T-helper 2 cell treated with Interferon-gamma antibody and Interleukin-4, amounts not matched to agents 5 μg/mL and 100 μg/mL, for 36 hours (primary cell): Measurements from ENCODE around the gene IFNGR1.

Source experiments
- DNase-seq: peaks from one replicate; pipeline ENCODE4 v3.0.0; 2021; ENCODE audit warnings: low spot score
- H3K27ac Mint-ChIP-seq: one replicate; pipeline ENCODE4 v1.8.0; 2021; ENCODE audit warnings: mild to moderate bottlenecking, mixed read lengths
- H3K27me3 Mint-ChIP-seq: one replicate; pipeline ENCODE4 v1.8.0; 2021; ENCODE audit warnings: low read depth, mixed read lengths
- H3K36me3 Mint-ChIP-seq: one replicate; pipeline ENCODE4 v1.8.0; 2021; ENCODE audit warnings: low read depth, mixed read lengths
- H3K4me1 Mint-ChIP-seq: one replicate; pipeline ENCODE4 v1.8.0; 2021; ENCODE audit warnings: low read depth, mixed read lengths
- H3K4me3 Mint-ChIP-seq: one replicate; pipeline ENCODE4 v1.8.0; 2022; ENCODE audit warnings: mild to moderate bottlenecking, moderate library complexity, mixed read lengths
- H3K9me3 Mint-ChIP-seq: one replicate; pipeline ENCODE4 v1.8.0; 2021; ENCODE audit warnings: mixed read lengths

Gene IFNGR1

DNA sequence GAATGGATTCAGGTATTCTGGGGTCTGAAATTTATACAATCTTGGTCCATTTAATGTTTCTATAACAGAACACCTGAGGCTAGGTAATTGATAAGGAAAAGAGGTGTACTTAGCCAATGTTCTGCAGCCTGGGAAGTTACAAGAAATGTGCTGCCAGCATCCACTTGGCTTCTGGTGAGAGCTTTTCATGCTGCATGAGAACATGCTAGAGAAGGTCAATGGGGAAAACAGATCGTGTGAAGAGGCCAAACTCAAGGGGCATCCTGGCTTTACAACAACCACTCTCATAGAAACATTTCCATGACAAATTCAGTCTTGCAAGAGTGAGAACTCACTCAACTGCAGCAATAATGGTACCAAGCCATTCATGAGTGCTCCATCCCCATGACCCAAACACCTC, 62.5 kb downstream of the IFNGR1 start:
- H3K4me3 Mint-ChIP-seq = peak overlapping the region; percentile 16
- peaks cover 12% of the 10 kb centered on the region for H3K27me3 Mint-ChIP-seq
- H3K9me3 Mint-ChIP-seq = peaks cover 43% of the 10 kb centered on the region
- peaks cover 38% of the 10 kb centered on the region for H3K4me1 Mint-ChIP-seq
- no peak overlapping the region for H3K27ac Mint-ChIP-seq
- DNase-seq = no peak
- peaks cover 24% of the 10 kb centered on the region for H3K36me3 Mint-ChIP-seq

DNA sequence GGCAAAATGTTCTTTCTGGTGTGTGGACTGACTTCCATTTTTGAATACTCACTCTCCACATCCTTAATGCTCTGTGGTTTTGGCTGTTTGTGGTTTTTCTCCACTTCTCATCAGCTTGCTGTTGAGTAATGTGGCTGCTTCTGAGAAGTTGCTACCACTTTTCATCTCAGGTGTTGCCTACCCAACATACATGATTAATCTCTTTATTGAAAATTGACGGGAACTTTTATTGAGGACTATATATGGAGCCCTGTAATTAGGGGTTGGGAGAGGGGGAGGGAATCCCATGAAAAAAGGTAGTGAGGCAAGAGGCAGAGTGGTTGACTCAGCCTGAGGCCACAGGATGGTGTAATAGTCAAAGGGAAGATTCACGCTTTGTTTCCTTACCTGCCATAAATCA, 63.4 kb downstream of the IFNGR1 start:
- Mint-ChIP-seq H3K36me3 (peaks cover 30% of the 10 kb centered on the region), H3K9me3 (peaks cover 47% of the 10 kb centered on the region), H3K27me3 (peaks cover 10% of the 10 kb centered on the region), H3K27ac (peak overlapping the region; percentile 62), H3K4me3 (peak overlapping the region; percentile 56), H3K4me1 (peaks cover 34% of the 10 kb centered on the region)
- peak; percentile 60 for DNase-seq

- H3K9me3 Mint-ChIP-seq = peaks cover 32% of the 10 kb centered on the region
- no peak overlapping the region for H3K27ac Mint-ChIP-seq
- peaks cover 23% of the 10 kb centered on the region for H3K27me3 Mint-ChIP-seq
- H3K36me3 Mint-ChIP-seq = peaks cover 10% of the 10 kb centered on the region
- peaks cover 13% of the 10 kb centered on the region for H3K4me1 Mint-ChIP-seq
- H3K4me3 Mint-ChIP-seq = no peak overlapping the region
- no peak for DNase-seq
Measured at GRCh38 chr6:137150072-137150471, 69.1 kb downstream of the IFNGR1 start.

DNA sequence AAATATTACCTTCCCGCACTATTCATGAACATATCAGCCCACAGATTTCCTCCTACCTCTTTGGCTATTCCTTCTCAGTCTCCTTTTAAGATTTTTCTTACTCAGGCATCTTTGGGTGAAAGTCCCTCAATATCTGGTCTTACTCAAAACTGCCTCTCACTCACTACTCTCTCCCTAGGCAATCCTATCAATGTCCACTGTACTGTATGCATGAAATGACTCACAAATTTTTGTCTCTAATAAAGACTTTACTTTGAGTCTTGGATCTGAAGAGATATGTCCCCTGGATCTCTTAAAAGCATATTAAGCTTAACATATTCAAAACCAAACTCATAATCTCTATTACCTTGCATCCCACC, 70.2 kb downstream of the IFNGR1 start:
- no peak overlapping the region for H3K27ac Mint-ChIP-seq
- H3K36me3 Mint-ChIP-seq = peaks cover 9% of the 10 kb centered on the region
- H3K4me1 Mint-ChIP-seq = peaks cover 8% of the 10 kb centered on the region
- peaks cover 28% of the 10 kb centered on the region for H3K27me3 Mint-ChIP-seq
- H3K9me3 Mint-ChIP-seq = peaks cover 29% of the 10 kb centered on the region
- no peak overlapping the region for H3K4me3 Mint-ChIP-seq
- no peak for DNase-seq

DNA sequence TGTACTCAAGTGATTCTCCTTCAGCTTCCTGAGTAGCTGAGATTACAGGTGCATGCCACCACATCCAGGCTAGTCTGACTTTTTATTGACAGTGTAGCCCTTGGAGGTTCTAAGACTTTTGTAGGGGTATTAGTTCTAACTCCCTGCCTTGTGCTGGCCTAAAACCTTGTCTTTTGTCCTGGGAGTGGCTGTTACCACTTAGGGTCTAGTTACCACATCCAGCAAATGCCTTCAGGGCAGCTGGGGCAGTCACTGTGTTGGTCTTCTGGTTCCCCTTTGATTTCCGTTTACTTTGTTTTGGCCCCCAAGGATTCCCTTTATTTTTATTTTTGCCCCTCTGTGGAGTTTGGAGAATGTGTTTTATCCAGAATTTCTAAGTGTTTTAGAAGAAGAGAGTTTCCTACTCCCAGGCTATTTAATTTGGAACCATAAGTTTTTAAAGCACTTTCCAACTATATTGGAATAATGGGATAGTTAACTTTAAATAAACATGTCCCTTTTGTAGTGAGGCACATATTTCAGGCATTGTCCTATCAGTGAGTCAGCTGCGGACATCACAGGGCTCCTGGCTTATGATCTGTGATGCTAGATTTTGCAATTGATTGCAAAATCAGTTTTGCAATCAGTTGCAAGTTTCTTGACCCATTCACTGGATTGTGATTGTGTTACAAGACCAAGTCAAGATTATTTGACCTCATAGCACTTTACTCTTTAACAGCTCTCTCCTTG, 70.7 kb downstream of the IFNGR1 start:
- Mint-ChIP-seq H3K36me3 (peaks cover 7% of the 10 kb centered on the region), H3K27ac (no peak overlapping the region), H3K9me3 (peaks cover 23% of the 10 kb centered on the region), H3K4me3 (no peak overlapping the region), H3K4me1 (peaks cover 5% of the 10 kb centered on the region), H3K27me3 (peaks cover 28% of the 10 kb centered on the region)
- no peak for DNase-seq
